HG03442 (cell line): ENCODE results near the gene MICAL1.
A peak's percentile ranks its signal among the peaks of the same experiment; 100 is the strongest.
"Not testable (repeated sequence)": the region's sequence is repeated elsewhere in the genome, so short reads cannot be mapped to it uniquely, and the experiment has no call there.

Experiments
- ATAC-seq: cut with Tn5 transposase; IDR thresholded peaks from one replicate; pipeline ENCODE4 v1.9.1; 2021; ENCODE audit warnings: mild to moderate bottlenecking, moderate library complexity; ENCODE audit not compliant: unreplicated experiment

Gene MICAL1

GRCh38 chr6:109477184-109477583, 21.6 kb upstream of the MICAL1 start:
- no peak for ATAC-seq

- ATAC-seq = no peak
These were observed 20.1 kb upstream of the MICAL1 start for GRCh38 chr6:109475625-109476024.

- no peak for ATAC-seq
These were observed 19.4 kb upstream of the MICAL1 start for GRCh38 chr6:109474995-109475394.

- no peak for ATAC-seq
These were observed 17.5 kb upstream of the MICAL1 start for GRCh38 chr6:109473120-109473519.

- ATAC-seq = peak; percentile 62
These were observed 16.8 kb upstream of the MICAL1 start for GRCh38 chr6:109472132-109472995.

- ATAC-seq = no peak
These were observed 15.7 kb upstream of the MICAL1 start for GRCh38 chr6:109471105-109471810.

GRCh38 chr6:109469591-109470189, 14.1 kb upstream of the MICAL1 start:
- ATAC-seq = no peak

- ATAC-seq = no peak
These were observed 12.1 kb upstream of the MICAL1 start for GRCh38 chr6:109467696-109468095.

GRCh38 chr6:109466212-109466923, 10.8 kb upstream of the MICAL1 start:
- no peak for ATAC-seq

- ATAC-seq = no peak
These were observed 10.2 kb upstream of the MICAL1 start for GRCh38 chr6:109465772-109466171.

- ATAC-seq = no peak
These were observed 6.4 kb upstream of the MICAL1 start for GRCh38 chr6:109461733-109462526.

- ATAC-seq = not testable (repeated sequence)
These were observed 5.6 kb upstream of the MICAL1 start for GRCh38 chr6:109461205-109461604.

- ATAC-seq = no peak
These were observed 4.7 kb upstream of the MICAL1 start for GRCh38 chr6:109460161-109460829.

- ATAC-seq = peak; percentile 31
These were observed 3.4 kb upstream of the MICAL1 start for GRCh38 chr6:109458774-109459531.

- ATAC-seq = no peak
These were observed 2.0 kb upstream of the MICAL1 start for GRCh38 chr6:109457562-109457996.

- ATAC-seq = no peak
These were observed 1.4 kb upstream of the MICAL1 start for GRCh38 chr6:109456710-109457561.

GRCh38 chr6:109456111-109456583, 575 bp upstream of the MICAL1 start:
- ATAC-seq = no peak
